Large intestine (tissue), 3 donors: ENCODE data around the gene KRTAP9-9. TPM values are rescaled to one million over a fixed set of nuclear protein-coding genes. Genes with fewer than 3 reads are reported as not detected.

Experiments
- DNase-seq, 2 donors: peaks; one replicate each; pipeline versions ENCODE4 v3.0.0 to v3.0.0-alpha.2; 2013
- H3K27ac ChIP-seq: one replicate; pipeline ENCODE4 v1.5.1; 2013; ENCODE audit warnings: low read length
- H3K27me3 ChIP-seq: 2 replicates; pipeline ENCODE4 v1.6.1; 2013; ENCODE audit warnings: low read length; ENCODE audit not compliant: control insufficient read depth, insufficient read depth
- H3K36me3 ChIP-seq: 2 replicates; pipeline ENCODE4 v1.6.1; 2013; ENCODE audit warnings: low read length; ENCODE audit not compliant: control insufficient read depth, insufficient read depth
- H3K4me1 ChIP-seq: one replicate; pipeline ENCODE4 v1.6.1; 2013; ENCODE audit warnings: low read length; ENCODE audit not compliant: control insufficient read depth, insufficient read depth
- H3K4me3 ChIP-seq: one replicate; pipeline ENCODE4 v1.5.1; 2013; ENCODE audit warnings: low read length
- H3K9me3 ChIP-seq: one replicate; pipeline ENCODE4 v1.6.1; 2013; ENCODE audit warnings: mild to moderate bottlenecking, low read depth, low read length, moderate library complexity; ENCODE audit not compliant: control insufficient read depth
- WGBS: methylation state at CpG from one replicate; pipeline ENCODE4 v1.1.5; 2013; ENCODE audit warnings: low lambda C conversion rate; ENCODE audit not compliant: insufficient coverage; 5-methylcytosine and 5-hydroxymethylcytosine counted together
- polyA plus RNA-seq: library from polyadenylated mRNA; unstranded; fragments of 120-200 nt; gene quantifications from one replicate; pipeline ENCODE4 v1.2.1, GENCODE V29; 2013

KRTAP9-9 gene
- polyA plus RNA-seq, 1 donor, result not detected

DNA sequence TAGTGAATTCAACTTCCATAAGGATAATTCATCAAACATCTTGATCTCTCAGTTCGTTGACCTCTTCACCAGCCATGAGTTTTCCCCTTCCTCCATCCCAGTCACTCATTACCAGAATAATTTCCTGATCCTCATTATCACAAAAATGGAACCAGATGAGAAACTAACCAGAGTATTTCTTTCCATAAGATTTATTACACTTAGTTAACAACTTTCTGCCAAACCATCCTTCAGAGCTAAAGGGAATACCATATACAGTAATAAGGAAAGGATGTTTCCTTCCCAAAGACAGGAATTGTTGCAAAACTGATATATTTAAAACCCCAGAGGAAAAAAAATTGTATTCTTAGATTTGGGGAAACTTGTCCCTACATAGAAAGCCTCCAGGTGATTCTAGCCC, 38.8 kb downstream of the KRTAP9-9 start:
- Histone ChIP-seq H3K4me1 (no peaks in the 10 kb centered on the region), H3K27ac (no peak overlapping the region), H3K9me3 (no peaks in the 10 kb centered on the region), H3K36me3 (no peaks in the 10 kb centered on the region), H3K4me3 (no peak overlapping the region), H3K27me3 (peaks cover 3% of the 10 kb centered on the region)
- WGBS, result 100% methylated on average over 1 of the region's 1 CpG
- no peak for DNase-seq

DNA sequence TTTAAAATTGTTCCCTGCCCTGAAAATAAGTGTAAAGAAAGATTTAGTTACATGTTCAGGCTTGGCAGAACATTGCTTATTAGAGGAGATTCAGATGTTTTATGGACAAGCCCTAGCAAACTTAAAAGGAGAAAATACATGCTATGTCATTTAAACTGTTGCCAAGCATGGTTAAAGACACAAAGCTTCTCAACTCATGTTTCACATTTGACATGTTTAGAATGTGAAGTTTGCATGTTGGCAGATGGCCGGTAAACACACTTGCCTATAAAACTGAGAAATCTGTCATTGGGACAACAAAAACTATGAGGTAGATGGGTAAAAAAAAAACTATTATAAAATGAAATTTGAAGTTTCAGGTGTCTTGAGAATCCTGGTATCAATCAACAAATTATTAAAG, 41.7 kb downstream of the KRTAP9-9 start:
- H3K4me3 ChIP-seq, result no peak overlapping the region
- WGBS, result 100% methylated on average over 1 of the region's 1 CpG

DNA sequence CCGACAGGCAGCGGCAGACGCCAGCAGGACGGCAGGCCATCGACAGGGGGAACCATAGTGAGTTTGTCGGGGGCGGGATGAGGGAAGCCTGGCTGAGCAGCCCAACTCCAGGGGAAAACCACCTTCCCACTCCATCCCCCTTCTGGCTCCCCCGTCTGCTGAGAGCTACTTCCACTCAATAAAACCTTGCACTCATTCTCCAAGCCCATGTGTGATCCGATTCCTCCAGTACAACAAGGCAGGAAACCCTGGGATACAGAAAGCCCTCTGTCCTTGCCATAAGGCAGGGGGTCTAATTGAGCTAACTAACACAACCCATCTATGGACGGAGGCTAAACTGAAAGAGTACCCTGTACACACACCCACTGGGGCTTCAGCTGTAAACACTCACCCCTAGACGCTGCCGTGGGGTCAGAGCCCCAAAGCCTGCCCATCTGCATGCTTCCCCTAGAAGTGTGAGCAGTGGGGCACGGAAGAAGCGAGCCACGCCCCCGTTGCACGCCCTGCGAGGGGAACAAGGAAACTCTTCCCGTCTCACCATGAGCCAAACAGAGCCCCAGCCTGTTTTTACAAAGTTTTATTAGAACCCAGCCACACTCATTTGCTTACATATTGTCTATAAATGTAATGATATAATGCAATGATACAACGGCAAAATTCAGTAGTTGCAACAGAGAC, 43.4 kb downstream of the KRTAP9-9 start:
- H3K9me3 ChIP-seq, result no peaks in the 10 kb centered on the region
- no peaks in the 10 kb centered on the region for H3K36me3 ChIP-seq
- H3K4me1 ChIP-seq, result no peaks in the 10 kb centered on the region
- 94% methylated on average over 5 of the region's 20 CpGs for WGBS
- no peak overlapping the region for H3K27ac ChIP-seq
- no peak overlapping the region for H3K4me3 ChIP-seq
- no peak for DNase-seq
- H3K27me3 ChIP-seq, result peaks cover 8% of the 10 kb centered on the region

More for the DNA sequence above, 41.7 kb downstream of the KRTAP9-9 start:
- H3K27me3 ChIP-seq, result peaks cover 6% of the 10 kb centered on the region
- H3K36me3 ChIP-seq, result no peaks in the 10 kb centered on the region
- no peak overlapping the region for H3K27ac ChIP-seq
- no peaks in the 10 kb centered on the region for H3K9me3 ChIP-seq
- no peak for DNase-seq
- no peaks in the 10 kb centered on the region for H3K4me1 ChIP-seq

DNA sequence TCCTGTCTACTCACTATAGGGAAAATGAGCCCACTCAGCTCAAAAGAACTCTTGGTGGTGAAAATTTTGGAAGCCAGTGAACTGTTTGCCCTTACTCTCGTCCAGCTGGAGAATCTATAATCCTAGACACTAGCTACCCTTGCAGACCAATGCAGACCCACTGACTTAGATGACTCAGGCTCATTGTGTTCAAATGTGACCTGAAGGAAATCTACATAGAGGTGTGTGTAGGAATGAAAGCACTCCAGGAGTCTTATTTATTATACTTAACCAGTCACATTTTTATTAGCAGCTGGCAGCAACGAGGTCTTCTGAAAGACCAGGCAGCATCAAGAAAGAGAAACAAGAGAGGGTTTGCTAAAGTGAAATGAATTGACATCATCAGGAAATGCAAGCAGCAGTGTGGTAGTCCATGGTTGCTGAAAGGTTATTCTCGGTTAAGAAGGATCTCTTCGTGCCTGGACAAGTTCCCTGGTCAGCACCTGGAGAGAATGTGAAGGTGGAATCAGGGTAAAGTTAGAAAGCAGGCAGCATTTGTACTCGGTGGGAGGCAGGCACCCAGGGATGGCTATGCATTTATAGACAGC, 46.1 kb downstream of the KRTAP9-9 start:
- Histone ChIP-seq H3K27ac (no peak overlapping the region), H3K4me3 (no peak overlapping the region), H3K9me3 (no peaks in the 10 kb centered on the region), H3K27me3 (peaks cover 8% of the 10 kb centered on the region), H3K36me3 (no peaks in the 10 kb centered on the region), H3K4me1 (no peaks in the 10 kb centered on the region)
- no CpG with 5 or more reads among the region's 5 CpGs for WGBS
- DNase-seq, result no peak

DNA sequence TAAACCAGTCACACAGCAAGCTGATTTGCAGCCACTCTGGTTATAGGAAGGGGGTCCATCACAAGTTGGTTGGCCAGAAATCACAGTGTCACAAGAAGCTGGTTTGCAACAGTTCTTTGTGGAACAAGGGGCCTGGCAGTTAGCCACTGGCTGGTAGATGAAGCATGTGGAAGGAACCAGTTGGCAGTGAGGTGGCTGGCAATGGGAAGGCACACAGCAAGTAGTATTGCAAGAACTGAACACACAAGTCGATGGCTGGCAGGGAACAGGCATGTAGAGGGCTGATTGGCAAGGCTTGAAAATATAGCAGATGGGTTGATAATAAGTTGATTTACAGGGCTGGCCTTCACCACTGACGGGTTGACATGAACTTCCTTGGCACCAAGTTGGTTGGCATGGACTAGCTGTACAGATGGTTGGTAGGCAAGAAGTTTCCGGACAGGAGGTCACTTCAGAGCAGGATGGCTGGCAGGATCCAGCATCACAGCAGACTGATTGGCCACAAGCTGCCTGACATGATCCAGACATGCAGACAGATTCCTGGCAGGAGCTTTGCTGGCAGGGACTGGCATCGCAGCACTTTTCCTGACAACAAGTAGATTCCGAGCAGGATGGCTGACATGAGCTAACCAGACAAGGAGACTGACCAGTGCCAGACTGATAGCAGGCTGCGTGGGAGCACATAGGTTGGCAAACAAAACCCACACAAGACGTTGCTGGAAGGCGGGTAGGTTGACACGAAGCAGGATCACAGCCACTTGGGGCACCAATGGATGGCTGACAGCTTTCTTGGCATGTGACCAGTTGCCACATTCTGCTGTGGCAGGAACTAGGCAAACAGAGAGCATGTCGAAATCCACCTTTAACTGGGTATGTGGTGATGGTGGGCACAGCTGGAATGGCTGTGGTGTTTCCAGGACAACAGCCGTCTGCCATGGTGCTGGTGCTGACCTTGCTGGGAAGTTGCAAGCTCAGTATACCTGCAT, 47.0 kb downstream of the KRTAP9-9 start, which contains the start of gene KRTAP29-1:
Gene KRTAP29-1 (minus strand): TSS at position 936 of the 986 bp plus-strand sequence. CDS start 0 bp downstream, at position 936.
- Histone ChIP-seq H3K27me3 (peaks cover 8% of the 10 kb centered on the region), H3K36me3 (no peaks in the 10 kb centered on the region), H3K27ac (no peak within 1 kb of the TSS), H3K4me1 (no peaks in the 10 kb centered on the region), H3K4me3 (no peak within 1 kb of the TSS), H3K9me3 (no peaks in the 10 kb centered on the region)
- WGBS, result no CpG with 5 or more reads among the region's 11 CpGs
- no peak for DNase-seq

DNA sequence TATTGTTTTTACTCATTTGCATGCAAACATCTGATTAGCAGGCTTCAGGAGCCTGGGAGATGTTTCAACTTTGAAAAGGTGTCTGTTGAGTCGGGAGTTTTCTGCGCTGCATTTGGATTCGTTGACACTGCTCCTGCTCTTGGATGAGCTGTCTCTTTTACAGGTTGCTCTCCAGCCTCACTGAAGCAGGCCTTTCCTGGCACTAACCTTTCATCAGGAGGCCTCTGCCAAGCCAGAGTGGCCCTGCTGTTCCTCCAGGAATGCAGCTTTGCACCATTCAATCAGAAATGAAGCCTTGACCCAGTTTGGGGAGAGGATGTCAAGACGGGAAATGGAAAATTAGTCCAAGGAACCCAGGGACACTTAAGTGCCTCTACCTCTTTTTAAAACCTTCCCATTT, 47.8 kb downstream of the KRTAP9-9 start:
- no peak for DNase-seq
- WGBS, result no CpG with 5 or more reads among the region's 4 CpGs
- H3K4me1 ChIP-seq, result no peaks in the 10 kb centered on the region

DNA sequence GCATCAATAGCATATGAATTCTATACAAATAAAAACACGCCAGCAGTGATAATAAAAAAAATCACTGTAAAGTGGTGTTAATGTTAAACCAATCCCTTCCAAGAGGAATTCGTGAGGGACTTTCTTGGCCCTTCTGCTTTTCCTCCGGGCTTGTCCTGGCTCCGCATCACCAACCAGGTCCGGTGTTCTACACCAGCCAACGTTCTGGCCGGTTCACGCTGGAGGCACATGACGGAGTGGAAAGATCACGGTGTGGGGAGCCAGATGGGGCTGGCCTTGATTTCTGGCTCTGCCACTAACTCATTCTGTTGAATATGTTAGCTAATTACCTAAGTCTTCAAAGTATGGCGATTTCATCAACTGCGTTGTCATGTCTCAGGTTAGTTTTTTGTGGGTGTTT, 48.9 kb downstream of the KRTAP9-9 start:
- Histone ChIP-seq H3K36me3 (no peaks in the 10 kb centered on the region), H3K27me3 (peaks cover 10% of the 10 kb centered on the region), H3K4me3 (no peak overlapping the region), H3K27ac (no peak overlapping the region), H3K9me3 (no peaks in the 10 kb centered on the region), H3K4me1 (no peaks in the 10 kb centered on the region)
- no CpG with 5 or more reads among the region's 12 CpGs for WGBS
- no peak for DNase-seq

More for the DNA sequence above, 47.8 kb downstream of the KRTAP9-9 start:
- H3K27ac ChIP-seq, result no peak overlapping the region
- H3K36me3 ChIP-seq, result no peaks in the 10 kb centered on the region
- no peak overlapping the region for H3K4me3 ChIP-seq
- peaks cover 6% of the 10 kb centered on the region for H3K27me3 ChIP-seq
- H3K9me3 ChIP-seq, result no peaks in the 10 kb centered on the region

Other genes with a start within 250 kb of the KRTAP9-9 start
- not detected for gene KRTAP3-1, start 246.3 kb upstream of the KRTAP9-9 start, polyA plus RNA-seq
- not detected for gene KRTAP1-5, start 228.2 kb upstream of the KRTAP9-9 start, polyA plus RNA-seq
- gene KRTAP1-4, start 225.2 kb upstream of the KRTAP9-9 start, polyA plus RNA-seq, result not detected
- gene KRTAP1-3, start 220.5 kb upstream of the KRTAP9-9 start, polyA plus RNA-seq, result not detected
- gene KRTAP1-1, start 213.9 kb upstream of the KRTAP9-9 start, polyA plus RNA-seq, result not detected
- gene KRTAP2-1, start 208.1 kb upstream of the KRTAP9-9 start, polyA plus RNA-seq, result not detected
- not detected for gene KRTAP2-2, start 200.2 kb upstream of the KRTAP9-9 start, polyA plus RNA-seq
- gene KRTAP2-3, start 195.3 kb upstream of the KRTAP9-9 start, polyA plus RNA-seq, result not detected
- not detected for gene KRTAP2-4, start 189.5 kb upstream of the KRTAP9-9 start, polyA plus RNA-seq
- not detected for gene KRTAP4-7, start 171.2 kb upstream of the KRTAP9-9 start, polyA plus RNA-seq
- gene KRTAP4-8, start 157.2 kb upstream of the KRTAP9-9 start, polyA plus RNA-seq, result not detected
- gene KRTAP4-16, start 153.2 kb upstream of the KRTAP9-9 start, polyA plus RNA-seq, result not detected
- not detected for gene KRTAP4-9, start 150.0 kb upstream of the KRTAP9-9 start, polyA plus RNA-seq
- not detected for gene KRTAP4-11, start 137.0 kb upstream of the KRTAP9-9 start, polyA plus RNA-seq
- gene KRTAP4-12, start 131.2 kb upstream of the KRTAP9-9 start, polyA plus RNA-seq, result not detected
- gene KRTAP4-6, start 114.8 kb upstream of the KRTAP9-9 start, polyA plus RNA-seq, result not detected
- gene KRTAP4-5, start 105.6 kb upstream of the KRTAP9-9 start, polyA plus RNA-seq, result not detected
- not detected for gene KRTAP4-4, start 94.6 kb upstream of the KRTAP9-9 start, polyA plus RNA-seq
- gene KRTAP4-3, start 87.2 kb upstream of the KRTAP9-9 start, polyA plus RNA-seq, result not detected
- not detected for gene KRTAP4-2, start 77.2 kb upstream of the KRTAP9-9 start, polyA plus RNA-seq
- gene KRTAP4-1, start 70.5 kb upstream of the KRTAP9-9 start, polyA plus RNA-seq, result not detected
- gene KRTAP9-1, start 65.5 kb upstream of the KRTAP9-9 start, polyA plus RNA-seq, result not detected
- not detected for gene KRTAP9-2, start 28.7 kb upstream of the KRTAP9-9 start, polyA plus RNA-seq
- not detected for gene KRTAP9-3, start 22.9 kb upstream of the KRTAP9-9 start, polyA plus RNA-seq
- not detected for gene KRTAP9-8, start 17.4 kb upstream of the KRTAP9-9 start, polyA plus RNA-seq
- not detected for gene KRTAP9-4, start 5.7 kb upstream of the KRTAP9-9 start, polyA plus RNA-seq
- gene KRTAP9-6, start 10.0 kb downstream of the KRTAP9-9 start, polyA plus RNA-seq, result not detected
- not detected for gene KRTAP9-7, start 20.3 kb downstream of the KRTAP9-9 start, polyA plus RNA-seq
- gene KRTAP29-1, start 47.5 kb downstream of the KRTAP9-9 start, polyA plus RNA-seq, result not detected
- gene KRTAP16-1, start 53.9 kb downstream of the KRTAP9-9 start, polyA plus RNA-seq, result not detected
- gene KRTAP17-1, start 60.3 kb downstream of the KRTAP9-9 start, polyA plus RNA-seq, result 0.07 TPM
- not detected for gene KRT33A, start 95.4 kb downstream of the KRTAP9-9 start, polyA plus RNA-seq
- gene KRT33B, start 114.4 kb downstream of the KRTAP9-9 start, polyA plus RNA-seq, result not detected
- gene KRT34, start 126.9 kb downstream of the KRTAP9-9 start, polyA plus RNA-seq, result not detected
- gene KRT31, start 142.2 kb downstream of the KRTAP9-9 start, polyA plus RNA-seq, result not detected
- not detected for gene KRT37, start 169.2 kb downstream of the KRTAP9-9 start, polyA plus RNA-seq
- gene KRT38, start 185.6 kb downstream of the KRTAP9-9 start, polyA plus RNA-seq, result not detected
- gene KRT32, start 212.0 kb downstream of the KRTAP9-9 start, polyA plus RNA-seq, result not detected
- gene KRT35, start 225.8 kb downstream of the KRTAP9-9 start, polyA plus RNA-seq, result not detected
- 0.03 TPM for gene KRT36, start 234.5 kb downstream of the KRTAP9-9 start, polyA plus RNA-seq